ENCODE results near the gene SLC44A3. TPM values are rescaled to one million over a fixed set of nuclear protein-coding genes. Genes with fewer than 3 reads are reported as not detected.
A peak's percentile ranks its signal among the peaks of the same experiment; 100 is the strongest.

Gene SLC44A3
- total and polyA plus RNA-seq, 2 of the 8 experiments (the other 6 are each of a cell fraction or from before 2014, with no cell fraction given) = 4.2 to 5.0 TPM

DNA sequence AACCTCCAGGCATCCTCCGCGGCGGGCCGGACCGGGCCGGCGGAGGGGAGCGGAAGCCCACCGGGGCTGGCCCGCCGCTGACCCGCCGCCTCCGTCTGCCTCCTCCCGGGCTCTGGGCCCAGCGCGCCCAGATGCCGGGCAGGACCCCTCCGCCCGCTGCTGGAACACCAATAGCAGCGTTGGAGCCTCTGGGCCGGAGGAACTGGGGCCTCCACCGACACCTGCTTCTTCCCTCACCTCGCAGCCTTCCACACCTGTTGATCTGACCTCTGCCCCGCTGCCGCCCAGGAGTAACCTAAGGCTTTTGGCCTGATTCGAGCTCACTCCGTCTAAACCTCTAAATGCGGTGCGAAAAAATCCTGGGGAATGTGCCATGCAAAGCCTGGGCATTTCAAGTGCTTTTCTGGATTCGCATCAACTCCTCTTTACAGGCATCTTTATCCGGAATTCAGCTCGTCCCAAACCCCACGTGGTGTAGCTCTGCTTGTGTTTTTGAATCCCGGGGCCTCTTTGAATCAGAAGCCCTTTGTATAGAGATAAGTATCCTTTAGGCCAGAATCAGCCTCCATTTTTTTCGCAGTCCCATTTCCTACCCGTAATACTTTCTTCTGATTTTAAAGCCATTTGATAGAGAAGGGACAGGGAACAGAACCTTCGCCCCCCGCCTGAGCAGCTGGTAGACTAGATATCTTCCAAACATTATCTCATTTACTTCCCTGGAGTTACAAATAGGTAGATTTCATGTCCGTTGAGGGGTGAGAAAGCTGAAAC is 107.4 kb downstream of the SLC44A3 start:
- H3K9ac ChIP-seq (replicated peaks in 1 of 4; ENCODE audit: extremely low read depth in 1 of 4, low read depth in 3 of 4, low read length in 3 of 4) = peak overlapping the region; percentile 72 to 87 (median 76)
- peaks cover 0 to 11% (median 0%) of the 10 kb centered on the region in 4 experiments; a peak in 1 of 8 replicates for H3K36me3 ChIP-seq (ENCODE audit: control insufficient read depth in 2 of 4, insufficient read depth in 4 of 4, low read length in 3 of 4)
- H4K91ac ChIP-seq (replicated peaks; ENCODE audit: insufficient read length, low read length) = peak overlapping the region; percentile 98
- H2AK5ac ChIP-seq (ENCODE audit: low read depth, low read length) = no peak overlapping the region
- DNase-seq (ENCODE audit: low read depth in 1 of 2, low spot score in 2 of 2) (peak in 1 of 2 experiments; percentile 23), FAIRE-seq (no peak)
- H4K8ac ChIP-seq (ENCODE audit: extremely low read depth, insufficient read depth, low read length) = peak overlapping the region; percentile 76; the same call in 1 of the 2 replicates
- no peaks in the 10 kb centered on the region for H3K27me3 ChIP-seq (replicated peaks in 1 of 4; ENCODE audit: control insufficient read depth in 3 of 4, extremely low read depth in 1 of 4, insufficient read depth in 3 of 4, low read length in 3 of 4)
- peaks cover 8% of the 10 kb centered on the region for H3K79me1 ChIP-seq (ENCODE audit: low read depth, low read length)
- peaks cover 24 to 65% of the 10 kb centered on the region in 2 experiments for H3K79me2 ChIP-seq (ENCODE audit: control insufficient read depth in 1 of 2, insufficient read depth in 2 of 2, low read length in 2 of 2)
- peak overlapping the region; percentile 44 to 98 (median 64) for H3K4me3 ChIP-seq (ENCODE audit: extremely low read depth in 1 of 4, insufficient read depth in 2 of 4, low read depth in 3 of 4, low read length in 4 of 4)
- WGBS, 2 experiments (ENCODE audit: extremely low coverage in 1 of 2, insufficient coverage in 1 of 2, insufficient read length in 1 of 2, insufficient replicate concordance in 2 of 2, low coverage in 1 of 2, low lambda C conversion rate in 2 of 2, missing lambda C conversion rate in 1 of 2) = 7% methylated on average over 40 of the region's 40 CpGs; no CpG with 5 or more reads in 1 of the 2 experiments
- H3K14ac ChIP-seq (ENCODE audit: insufficient read length) = no peak overlapping the region
- H2AFZ ChIP-seq (ENCODE audit: low read length) = peak overlapping the region; percentile 66; the same call in 1 of the 2 replicates
- peaks cover 4 to 20% (median 14%) of the 10 kb centered on the region in 4 experiments; a peak in 6 of 7 replicates for H3K4me1 ChIP-seq (replicated peaks in 1 of 4; ENCODE audit: control insufficient read depth in 3 of 4, insufficient read depth in 4 of 4, low read length in 3 of 4)
- H3K18ac ChIP-seq (ENCODE audit: extremely low read depth, low read length) = peak overlapping the region; percentile 80
- H3K4ac ChIP-seq (replicated peaks; ENCODE audit: insufficient read length, low read depth, low read length) = no peak overlapping the region
- H3K27ac ChIP-seq (ENCODE audit: low read depth, low read length) = peak overlapping the region; percentile 96
- peak overlapping the region; percentile 65 for H3K56ac ChIP-seq (replicated peaks; ENCODE audit: insufficient read length, low read depth, low read length)
- H2BK12ac ChIP-seq (ENCODE audit: low read depth, low read length) = peak overlapping the region; percentile 40; the same call in 1 of the 2 replicates
- no peaks in the 10 kb centered on the region for H3K9me3 ChIP-seq (ENCODE audit: insufficient read depth in 2 of 2, low read depth in 1 of 2, low read length in 1 of 2)
- H3K4me2 ChIP-seq (ENCODE audit: insufficient read depth in 1 of 2, low read depth in 2 of 2, low read length in 2 of 2) = peak overlapping the region; percentile 76 to 85
- CTCF ChIA-PET (ENCODE audit: partially characterized antibody) = interaction anchor here (0.6 to 1.8 kb wide), 6 partner anchors 35 to 113 kb away, joined by 3 to 7 read pairs (median 3); no protein-coding TSS in a partner anchor
- H4K5ac ChIP-seq (ENCODE audit: insufficient read length, low read depth, low read length) = peak overlapping the region; percentile 64
- peak overlapping the region; percentile 94 for H2BK5ac ChIP-seq (ENCODE audit: low read depth, low read length)
- H2BK120ac ChIP-seq (replicated peaks; ENCODE audit: low read depth, low read length) = peak overlapping the region; percentile 98
- peaks cover 7% of the 10 kb centered on the region for H3K23me2 ChIP-seq (ENCODE audit: low read depth, low read length)
- no peak overlapping the region for H3K23ac ChIP-seq (ENCODE audit: insufficient read length)
- H4K20me1 ChIP-seq (replicated peaks in 1 of 2; ENCODE audit: control insufficient read depth in 1 of 2, insufficient read depth in 2 of 2, low read length in 2 of 2) = peaks cover 18 to 22% of the 10 kb centered on the region in 2 experiments
- POLR2A ChIA-PET (ENCODE audit: partially characterized antibody) = interaction anchor here (0.5 to 2.5 kb wide), 24 partner anchors 8 to 376 kb away, joined by 3 to 18 read pairs (median 3); no protein-coding TSS in a partner anchor
- H2BK20ac ChIP-seq (ENCODE audit: low read length) = no peak overlapping the region
- no peak overlapping the region for H2BK15ac ChIP-seq (ENCODE audit: low read length)
- peak; percentile 62 to 86; a peak in 2 of 3 replicates for TF ChIP-seq POLR2A (IDR thresholded peaks at IDR 0.05; ENCODE audit: control extremely low read depth in 1 of 2, low read depth in 2 of 2, low read length in 2 of 2)
- TF ChIP-seq, protein P1, sequence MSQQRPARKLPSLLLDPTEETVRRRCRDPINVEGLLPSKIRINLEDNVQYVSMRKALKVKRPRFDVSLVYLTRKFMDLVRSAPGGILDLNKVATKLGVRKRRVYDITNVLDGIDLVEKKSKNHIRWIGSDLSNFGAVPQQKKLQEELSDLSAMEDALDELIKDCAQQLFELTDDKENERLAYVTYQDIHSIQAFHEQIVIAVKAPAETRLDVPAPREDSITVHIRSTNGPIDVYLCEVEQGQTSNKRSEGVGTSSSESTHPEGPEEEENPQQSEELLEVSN (IDR thresholded peaks at IDR 0.05) = peak; percentile 38; the same call in 1 of the 2 replicates
- no peak for TF ChIP-seq SRF (IDR thresholded peaks at IDR 0.05; ENCODE audit: low read depth, low read length)
- TF ChIP-seq, protein P2, sequence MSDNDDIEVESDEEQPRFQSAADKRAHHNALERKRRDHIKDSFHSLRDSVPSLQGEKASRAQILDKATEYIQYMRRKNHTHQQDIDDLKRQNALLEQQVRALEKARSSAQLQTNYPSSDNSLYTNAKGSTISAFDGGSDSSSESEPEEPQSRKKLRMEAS (IDR thresholded peaks at IDR 0.05) = peak; percentile 29; the same call in 1 of the 2 replicates
- TF ChIP-seq MAFK (IDR thresholded peaks at IDR 0.05; ENCODE audit: low read depth, low read length) = no peak
- peak; percentile 57 for TF ChIP-seq TAF7 (optimal IDR thresholded peaks at IDR 0.05; ENCODE audit: borderline replicate concordance, low read depth, low read length)
- TF ChIP-seq CTBP2 (IDR thresholded peaks at IDR 0.05; ENCODE audit: borderline replicate concordance, insufficient read depth, insufficient read length, low read length) = no peak
- TF ChIP-seq KDM4A (IDR thresholded peaks at IDR 0.05; ENCODE audit: low read depth, low read length, severe bottlenecking) = peak; percentile 1

All from H1 (cell line).